Stimulated activated naive CD4-positive, alpha-beta T cell treated with Interleukin-2 at 50 U/mL for 16 hours (primary cell): ENCODE results near the gene CDC37.

Experiments
- DNase-seq: peaks from one replicate; lab custom pipeline; 2025; lab: John Stamatoyannopoulos, UW

Gene CDC37

DNA sequence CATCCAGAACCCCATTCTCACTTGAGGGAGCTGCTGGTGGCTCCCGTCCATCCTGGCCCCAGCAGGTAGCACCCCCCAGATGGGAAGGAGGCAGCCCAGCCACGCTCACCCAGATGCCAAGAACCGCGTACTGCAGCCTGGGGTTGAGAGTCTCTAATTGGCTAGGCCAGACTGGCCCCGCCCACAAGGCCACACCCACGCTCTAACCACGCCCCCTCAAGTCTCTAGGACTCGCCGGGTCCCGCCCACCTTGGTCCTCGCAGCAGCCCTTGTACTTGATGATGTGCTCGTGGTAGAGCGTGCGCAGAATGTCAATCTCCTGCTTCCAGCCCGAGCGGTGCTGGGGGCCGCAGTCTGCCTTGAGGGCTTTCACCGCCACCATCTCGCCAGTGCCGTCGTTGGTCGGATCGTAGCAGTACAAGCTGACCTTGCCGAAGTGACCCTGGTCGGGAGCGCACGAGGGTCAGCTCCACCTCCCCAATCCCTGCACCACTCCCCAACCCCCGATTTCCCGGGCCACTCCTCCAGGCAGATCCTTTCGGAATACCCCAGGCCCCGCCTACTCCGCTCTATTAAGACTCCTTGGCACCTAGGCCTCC, 49.5 kb downstream of the CDC37 start:
- peak; percentile 11 for DNase-seq

DNA sequence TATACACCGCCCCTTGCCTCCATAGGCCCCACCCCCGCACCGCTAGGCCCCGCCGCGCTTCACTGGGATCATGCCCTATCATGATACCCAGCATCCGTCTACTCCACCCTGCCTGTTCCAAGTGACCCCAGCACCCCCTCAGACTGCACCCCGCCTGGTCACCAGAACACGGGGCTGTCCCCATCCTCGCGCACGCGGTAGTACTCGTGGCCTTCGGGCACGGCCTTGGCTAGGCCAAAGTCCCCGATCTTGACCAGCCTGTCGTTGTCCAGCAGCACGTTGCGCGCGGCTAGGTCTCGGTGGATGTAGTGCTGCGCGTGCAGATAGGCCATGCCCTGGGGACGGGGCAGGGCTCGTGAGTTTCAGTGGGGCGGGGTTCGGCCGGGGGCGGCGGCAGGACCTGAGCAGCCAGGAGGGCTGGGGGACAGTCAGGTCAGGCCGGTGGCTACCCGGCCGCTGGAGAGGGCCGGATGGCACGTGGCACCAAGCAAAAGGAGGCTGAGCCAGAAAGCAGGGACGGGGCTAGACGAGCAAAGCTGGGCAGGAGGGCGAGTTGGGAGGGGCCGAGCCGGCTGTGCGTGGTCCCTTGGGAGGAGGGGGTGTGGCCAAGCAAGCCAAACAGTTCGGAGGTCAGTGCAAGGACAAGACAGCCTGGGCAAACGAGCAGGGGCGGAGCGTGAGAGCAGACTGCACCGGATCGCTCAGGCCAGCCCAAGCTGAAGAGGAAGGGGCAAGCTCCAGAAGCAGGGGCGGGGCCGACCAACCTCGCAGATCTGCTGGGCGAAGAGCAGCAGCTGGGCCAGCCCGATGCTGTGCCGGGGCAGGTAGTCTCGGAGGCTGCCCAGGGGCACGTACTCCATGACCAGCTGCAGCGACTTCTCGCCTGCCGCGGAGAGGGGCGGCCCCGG, 50.3 kb downstream of the CDC37 start:
- DNase-seq = no peak

DNA sequence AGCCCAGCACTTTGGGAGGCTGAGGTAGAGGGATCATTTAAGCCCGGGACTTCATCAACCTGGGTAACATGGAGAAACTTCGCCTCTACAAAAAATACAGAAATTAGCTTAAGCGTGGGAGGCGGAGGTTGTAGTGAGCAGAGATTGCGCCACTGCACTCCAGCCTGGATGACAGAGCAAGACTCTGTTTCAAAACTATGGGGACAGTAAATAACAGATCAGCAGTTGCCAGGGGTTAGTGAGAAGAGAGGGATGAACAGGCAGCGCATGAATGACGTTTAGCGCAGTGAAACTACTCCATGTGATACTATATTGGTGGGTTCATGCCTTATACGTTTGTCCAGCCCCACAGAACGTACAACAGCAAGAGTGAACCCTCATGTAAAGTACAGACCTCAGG, 56.8 kb downstream of the CDC37 start:
- no peak for DNase-seq

DNA sequence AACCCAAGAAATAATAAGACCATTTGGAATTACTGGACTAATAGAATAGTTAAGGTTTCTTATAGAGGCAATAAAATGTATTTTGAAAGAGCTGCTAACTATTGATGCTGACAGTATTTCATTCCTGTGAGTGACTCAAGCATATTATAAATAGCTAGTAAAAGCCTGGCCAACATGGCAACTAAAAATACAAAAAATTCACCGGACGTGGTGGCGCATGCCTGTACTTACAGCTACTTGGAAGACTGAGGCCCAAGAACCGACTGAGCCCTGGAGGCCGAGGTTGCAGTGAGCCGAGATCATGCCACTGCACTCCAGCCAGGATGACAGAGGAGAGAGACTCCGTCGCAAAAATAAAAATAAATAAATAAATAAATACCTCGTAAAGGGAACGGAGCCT, 58.6 kb downstream of the CDC37 start:
- DNase-seq = no peak

GRCh38 chr19:10343495-10343894, 59.8 kb downstream of the CDC37 start:
- DNase-seq = no peak
